Measurements from ENCODE around the gene RASSF9.

Gene RASSF9

GRCh38 chr12:85866986-85867776, 31.0 kb upstream of the RASSF9 start:
- no peaks in the 10 kb centered on the region for H3K27me3 ChIP-seq (ENCODE audit: insufficient read depth, low read depth, severe bottlenecking)
- no peaks in the 10 kb centered on the region for H3K36me3 ChIP-seq
- TF ChIP-seq CTCF (IDR thresholded peaks at IDR 0.05; ENCODE audit: low read depth, low read length), result peak; percentile 52
- peak; percentile 20 for DNase-seq
- H3K9me3 ChIP-seq (ENCODE audit: severe bottlenecking), result no peaks in the 10 kb centered on the region
- H3K4me3 ChIP-seq (ENCODE audit: low read depth, low read length), result no peak overlapping the region
- H3K27ac ChIP-seq, result no peak overlapping the region

GRCh38 chr12:85865890-85866289, 29.7 kb upstream of the RASSF9 start:
- no peaks in the 10 kb centered on the region for H3K9me3 ChIP-seq (ENCODE audit: severe bottlenecking)
- DNase-seq, result peak; percentile 86
- peak; percentile 16; the same call in 1 of the 2 replicates for TF ChIP-seq CTCF (IDR thresholded peaks at IDR 0.05; ENCODE audit: low read depth, low read length)

GRCh38 chr12:85856966-85857365, 20.8 kb upstream of the RASSF9 start:
- TF ChIP-seq CTCF (IDR thresholded peaks at IDR 0.05; ENCODE audit: low read depth, low read length), result no peak
- no peak for DNase-seq
- H3K27me3 ChIP-seq (ENCODE audit: insufficient read depth, low read depth, severe bottlenecking), result no peaks in the 10 kb centered on the region

More at GRCh38 chr12:85865890-85866289, 29.7 kb upstream of the RASSF9 start:
- H3K4me3 ChIP-seq (ENCODE audit: low read depth, low read length), result no peak overlapping the region
- H3K27me3 ChIP-seq (ENCODE audit: insufficient read depth, low read depth, severe bottlenecking), result no peaks in the 10 kb centered on the region
- no peak overlapping the region for H3K27ac ChIP-seq
- H3K36me3 ChIP-seq, result no peaks in the 10 kb centered on the region

GRCh38 chr12:85855305-85855704, 19.1 kb upstream of the RASSF9 start:
- Histone ChIP-seq H3K27ac (no peak overlapping the region), H3K4me3 (ENCODE audit: low read depth, low read length) (no peak overlapping the region), H3K36me3 (no peaks in the 10 kb centered on the region), H3K27me3 (ENCODE audit: insufficient read depth, low read depth, severe bottlenecking) (no peaks in the 10 kb centered on the region), H3K9me3 (ENCODE audit: severe bottlenecking) (no peaks in the 10 kb centered on the region)
- no peak for DNase-seq
- no peak for TF ChIP-seq CTCF (IDR thresholded peaks at IDR 0.05; ENCODE audit: low read depth, low read length)

More at GRCh38 chr12:85856966-85857365, 20.8 kb upstream of the RASSF9 start:
- no peaks in the 10 kb centered on the region for H3K36me3 ChIP-seq
- H3K27ac ChIP-seq, result no peak overlapping the region
- H3K9me3 ChIP-seq (ENCODE audit: severe bottlenecking), result no peaks in the 10 kb centered on the region
- H3K4me3 ChIP-seq (ENCODE audit: low read depth, low read length), result no peak overlapping the region

- Histone ChIP-seq H3K27ac (no peak overlapping the region), H3K27me3 (ENCODE audit: insufficient read depth, low read depth, severe bottlenecking) (no peaks in the 10 kb centered on the region), H3K36me3 (no peaks in the 10 kb centered on the region), H3K9me3 (ENCODE audit: severe bottlenecking) (no peaks in the 10 kb centered on the region), H3K4me3 (ENCODE audit: low read depth, low read length) (no peak overlapping the region)
- DNase-seq, result no peak
- TF ChIP-seq CTCF (IDR thresholded peaks at IDR 0.05; ENCODE audit: low read depth, low read length), result no peak
These were observed 13.1 kb upstream of the RASSF9 start for GRCh38 chr12:85849344-85849743.

Measured in WERI-Rb-1 (cell line).